Ishikawa (cell line): ENCODE measurements around the gene NSMF.

Experiments
- CEBPB ChIP-seq: IDR thresholded peaks from 2 replicates; pipeline ENCODE4 v1.6.1; 2012
- CREB1 ChIP-seq: IDR thresholded peaks from 2 replicates; pipeline ENCODE4 v1.6.1; 2012; ENCODE audit warnings: low read depth
- EGR1 ChIP-seq: IDR thresholded peaks from 2 replicates; pipeline ENCODE4 v1.6.1; 2012
- EP300 ChIP-seq: IDR thresholded peaks from 2 replicates; pipeline ENCODE4 v1.6.1; 2012; ENCODE audit warnings: borderline replicate concordance
- FOXM1 ChIP-seq: IDR thresholded peaks from 2 replicates; pipeline ENCODE4 v1.6.1; 2012; ENCODE audit warnings: low read depth, borderline replicate concordance
- NFIC ChIP-seq: IDR thresholded peaks from 2 replicates; pipeline ENCODE4 v1.6.1; 2012
- RAD21 ChIP-seq: IDR thresholded peaks from 2 replicates; pipeline ENCODE4 v1.6.1; 2012; ENCODE audit warnings: low read depth
- TAF1 ChIP-seq: IDR thresholded peaks from 2 replicates; pipeline ENCODE4 v1.6.1; 2012; ENCODE audit warnings: low read depth, mild to moderate bottlenecking
- TCF12 ChIP-seq: IDR thresholded peaks from 2 replicates; pipeline ENCODE4 v1.6.1; 2012; ENCODE audit warnings: low read depth
- TEAD4 ChIP-seq: IDR thresholded peaks from 2 replicates; pipeline ENCODE4 v1.6.1; 2012
- YY1 ChIP-seq: IDR thresholded peaks from 2 replicates; pipeline ENCODE4 v1.6.1; 2012; ENCODE audit warnings: low read depth
- ZBTB7A ChIP-seq: IDR thresholded peaks from 2 replicates; pipeline ENCODE4 v1.6.1; 2012; ENCODE audit warnings: low read depth
- TF ChIP-seq, protein P1 (sequence below): IDR thresholded peaks from 2 replicates; pipeline ENCODE4 v1.6.1; 2012
- TF ChIP-seq, protein P2 (sequence below): IDR thresholded peaks from 2 replicates; pipeline ENCODE4 v1.6.1; 2012
- TF ChIP-seq, protein P3 (sequence below): IDR thresholded peaks from 2 replicates; pipeline ENCODE4 v1.6.1; 2012; ENCODE audit warnings: low read depth, mild to moderate bottlenecking

Gene NSMF

DNA sequence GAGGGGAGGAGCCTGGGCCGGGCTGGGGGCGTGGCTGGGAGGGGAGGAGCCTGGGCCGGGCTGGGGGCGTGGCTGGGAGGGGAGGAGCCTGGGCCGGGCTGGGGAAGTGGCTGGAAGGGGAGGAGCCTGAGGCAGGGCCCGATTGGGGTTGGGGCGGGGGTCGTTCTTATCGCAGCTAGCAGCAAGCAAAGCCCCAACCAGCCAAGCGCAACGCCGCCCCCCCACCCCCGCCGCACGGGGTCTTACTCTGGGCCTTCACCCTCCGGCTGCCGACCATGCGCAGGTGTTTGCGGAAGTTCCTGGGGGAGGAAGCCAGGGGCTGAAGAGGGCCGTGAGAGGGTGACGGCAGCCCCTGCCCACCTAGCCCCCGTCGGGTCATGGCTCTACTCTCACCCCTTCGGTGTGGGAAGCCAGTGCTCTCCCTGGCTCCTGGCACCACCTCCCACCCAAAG is 5.0 kb downstream of the NSMF start:
- TF ChIP-seq, protein P1, sequence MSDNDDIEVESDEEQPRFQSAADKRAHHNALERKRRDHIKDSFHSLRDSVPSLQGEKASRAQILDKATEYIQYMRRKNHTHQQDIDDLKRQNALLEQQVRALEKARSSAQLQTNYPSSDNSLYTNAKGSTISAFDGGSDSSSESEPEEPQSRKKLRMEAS: no peak
- TF ChIP-seq, protein P2, sequence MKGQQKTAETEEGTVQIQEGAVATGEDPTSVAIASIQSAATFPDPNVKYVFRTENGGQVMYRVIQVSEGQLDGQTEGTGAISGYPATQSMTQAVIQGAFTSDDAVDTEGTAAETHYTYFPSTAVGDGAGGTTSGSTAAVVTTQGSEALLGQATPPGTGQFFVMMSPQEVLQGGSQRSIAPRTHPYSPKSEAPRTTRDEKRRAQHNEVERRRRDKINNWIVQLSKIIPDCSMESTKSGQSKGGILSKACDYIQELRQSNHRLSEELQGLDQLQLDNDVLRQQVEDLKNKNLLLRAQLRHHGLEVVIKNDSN: no peak
- peak; percentile 83; the same call in 1 of the 2 replicates for TF ChIP-seq ZBTB7A

- TF ChIP-seq FOXM1: no peak
- TF ChIP-seq EGR1: no peak
- TF ChIP-seq, protein P1: no peak
- TF ChIP-seq NFIC: no peak
- TF ChIP-seq EP300: no peak
- no peak for TF ChIP-seq RAD21
- no peak; the same call in 1 of the 2 replicates for TF ChIP-seq ZBTB7A
- TF ChIP-seq, protein P2: no peak
- TF ChIP-seq TCF12: no peak
- TF ChIP-seq CREB1: no peak
- TF ChIP-seq YY1: no peak
- TF ChIP-seq, protein P3, sequence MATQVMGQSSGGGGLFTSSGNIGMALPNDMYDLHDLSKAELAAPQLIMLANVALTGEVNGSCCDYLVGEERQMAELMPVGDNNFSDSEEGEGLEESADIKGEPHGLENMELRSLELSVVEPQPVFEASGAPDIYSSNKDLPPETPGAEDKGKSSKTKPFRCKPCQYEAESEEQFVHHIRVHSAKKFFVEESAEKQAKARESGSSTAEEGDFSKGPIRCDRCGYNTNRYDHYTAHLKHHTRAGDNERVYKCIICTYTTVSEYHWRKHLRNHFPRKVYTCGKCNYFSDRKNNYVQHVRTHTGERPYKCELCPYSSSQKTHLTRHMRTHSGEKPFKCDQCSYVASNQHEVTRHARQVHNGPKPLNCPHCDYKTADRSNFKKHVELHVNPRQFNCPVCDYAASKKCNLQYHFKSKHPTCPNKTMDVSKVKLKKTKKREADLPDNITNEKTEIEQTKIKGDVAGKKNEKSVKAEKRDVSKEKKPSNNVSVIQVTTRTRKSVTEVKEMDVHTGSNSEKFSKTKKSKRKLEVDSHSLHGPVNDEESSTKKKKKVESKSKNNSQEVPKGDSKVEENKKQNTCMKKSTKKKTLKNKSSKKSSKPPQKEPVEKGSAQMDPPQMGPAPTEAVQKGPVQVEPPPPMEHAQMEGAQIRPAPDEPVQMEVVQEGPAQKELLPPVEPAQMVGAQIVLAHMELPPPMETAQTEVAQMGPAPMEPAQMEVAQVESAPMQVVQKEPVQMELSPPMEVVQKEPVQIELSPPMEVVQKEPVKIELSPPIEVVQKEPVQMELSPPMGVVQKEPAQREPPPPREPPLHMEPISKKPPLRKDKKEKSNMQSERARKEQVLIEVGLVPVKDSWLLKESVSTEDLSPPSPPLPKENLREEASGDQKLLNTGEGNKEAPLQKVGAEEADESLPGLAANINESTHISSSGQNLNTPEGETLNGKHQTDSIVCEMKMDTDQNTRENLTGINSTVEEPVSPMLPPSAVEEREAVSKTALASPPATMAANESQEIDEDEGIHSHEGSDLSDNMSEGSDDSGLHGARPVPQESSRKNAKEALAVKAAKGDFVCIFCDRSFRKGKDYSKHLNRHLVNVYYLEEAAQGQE: no peak
These were observed 5.5 kb downstream of the NSMF start for GRCh38 chr9:137453643-137454081.

- no peak for TF ChIP-seq TEAD4
- TF ChIP-seq, protein P1: no peak
- no peak for TF ChIP-seq TCF12
- TF ChIP-seq, protein P2: no peak
These were observed 6.1 kb downstream of the NSMF start for GRCh38 chr9:137452761-137453642.

DNA sequence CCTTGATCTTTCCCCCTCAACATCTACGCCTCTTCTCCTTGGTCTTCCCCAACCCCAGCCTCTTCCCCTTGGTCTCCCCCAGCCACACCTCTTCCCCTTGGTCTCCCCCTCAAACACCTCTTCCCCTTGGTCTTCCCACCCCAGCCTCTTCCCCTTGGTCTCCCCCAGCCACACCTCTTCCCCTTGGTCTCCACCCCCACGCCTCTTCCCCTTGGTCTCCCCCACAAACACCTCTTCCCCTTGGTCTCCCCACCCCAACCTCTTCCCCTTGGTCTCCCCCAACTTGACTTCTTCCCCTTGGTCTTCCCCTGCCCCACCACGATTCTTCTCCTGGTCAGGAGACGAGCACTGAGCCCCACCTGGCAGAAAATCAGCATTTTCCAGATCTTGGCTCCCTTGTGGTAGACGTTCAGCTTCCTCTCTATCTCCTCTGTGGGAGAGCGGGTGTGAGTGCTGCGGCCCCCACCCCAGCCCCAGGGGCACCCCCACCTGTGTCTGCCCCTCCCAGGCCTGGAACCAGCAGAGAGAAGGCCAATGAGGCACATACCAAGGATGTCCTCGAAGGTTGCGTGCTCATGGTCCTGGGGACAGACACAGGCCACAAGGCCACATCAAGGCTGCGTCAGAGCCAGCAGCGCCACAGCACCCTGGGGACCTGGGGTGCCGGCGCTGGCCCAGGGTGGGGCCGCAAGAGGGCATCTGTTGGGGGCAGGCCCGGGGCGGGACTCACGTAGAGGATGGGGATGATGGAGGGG is 7.0 kb downstream of the NSMF start:
- no peak for TF ChIP-seq TAF1
- TF ChIP-seq, protein P1: no peak
- no peak for TF ChIP-seq RAD21
- no peak for TF ChIP-seq TCF12
- TF ChIP-seq, protein P3: no peak
- no peak for TF ChIP-seq ZBTB7A
- no peak for TF ChIP-seq CREB1
- TF ChIP-seq FOXM1: no peak
- no peak for TF ChIP-seq TEAD4
- no peak for TF ChIP-seq YY1
- TF ChIP-seq EP300: no peak
- TF ChIP-seq, protein P2: no peak
- no peak for TF ChIP-seq NFIC
- no peak for TF ChIP-seq CEBPB
- no peak for TF ChIP-seq EGR1
